ENCODE results near the gene LYAR.

DNA sequence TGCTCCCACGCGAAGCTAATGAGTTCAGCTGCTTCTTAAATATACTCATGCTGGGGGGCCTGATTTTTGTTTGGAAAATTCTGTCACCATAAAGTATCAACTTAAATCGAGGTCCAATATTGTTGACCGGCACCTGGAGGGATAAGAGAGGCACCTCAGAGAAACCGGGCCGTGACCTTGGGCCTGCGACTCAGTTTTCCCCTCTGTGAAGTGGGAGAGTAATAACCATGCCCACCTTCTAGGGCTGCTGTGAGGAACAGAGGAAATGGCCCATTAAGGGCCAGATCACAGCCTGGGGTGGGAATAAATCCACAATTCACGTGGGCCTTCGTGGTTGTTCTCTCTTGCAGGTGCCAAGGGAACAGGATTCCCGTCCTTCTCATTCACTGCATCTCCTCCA lies 39.5 kb upstream of the LYAR start:
- TF ChIP-seq, protein P1, sequence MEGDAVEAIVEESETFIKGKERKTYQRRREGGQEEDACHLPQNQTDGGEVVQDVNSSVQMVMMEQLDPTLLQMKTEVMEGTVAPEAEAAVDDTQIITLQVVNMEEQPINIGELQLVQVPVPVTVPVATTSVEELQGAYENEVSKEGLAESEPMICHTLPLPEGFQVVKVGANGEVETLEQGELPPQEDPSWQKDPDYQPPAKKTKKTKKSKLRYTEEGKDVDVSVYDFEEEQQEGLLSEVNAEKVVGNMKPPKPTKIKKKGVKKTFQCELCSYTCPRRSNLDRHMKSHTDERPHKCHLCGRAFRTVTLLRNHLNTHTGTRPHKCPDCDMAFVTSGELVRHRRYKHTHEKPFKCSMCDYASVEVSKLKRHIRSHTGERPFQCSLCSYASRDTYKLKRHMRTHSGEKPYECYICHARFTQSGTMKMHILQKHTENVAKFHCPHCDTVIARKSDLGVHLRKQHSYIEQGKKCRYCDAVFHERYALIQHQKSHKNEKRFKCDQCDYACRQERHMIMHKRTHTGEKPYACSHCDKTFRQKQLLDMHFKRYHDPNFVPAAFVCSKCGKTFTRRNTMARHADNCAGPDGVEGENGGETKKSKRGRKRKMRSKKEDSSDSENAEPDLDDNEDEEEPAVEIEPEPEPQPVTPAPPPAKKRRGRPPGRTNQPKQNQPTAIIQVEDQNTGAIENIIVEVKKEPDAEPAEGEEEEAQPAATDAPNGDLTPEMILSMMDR (optimal IDR thresholded peaks at IDR 0.05 in 1 of 3, IDR thresholded peaks at IDR 0.05 in 1 of 3, conservative IDR thresholded peaks at IDR 0.05 in 1 of 3; ENCODE audit: extremely low read depth in 1 of 3, insufficient read depth in 2 of 3, low read length in 3 of 3): no peak
- TF ChIP-seq EZH2 (IDR thresholded peaks at IDR 0.05; ENCODE audit: low read length): no peak

All from keratinocyte (primary cell).